Forelimb muscle (tissue), 1 donor: ENCODE results near the gene SERHL2. TPM values are rescaled to one million over a fixed set of nuclear protein-coding genes. Genes with fewer than 3 reads are reported as not detected.
"Not testable (repeated sequence)": the region's sequence is repeated elsewhere in the genome, so short reads cannot be mapped to it uniquely, and the experiment has no call there.

Source experiments
- DNase-seq: peaks from one replicate; pipeline ENCODE4 v3.0.0-alpha.2; 2013; ENCODE audit warnings: low read depth
- polyA plus RNA-seq: library from polyadenylated mRNA; unstranded; fragments of 120-200 nt; gene quantifications from one replicate; pipeline ENCODE4 v1.2.1, GENCODE V29; 2013; ENCODE audit not compliant: insufficient read length

The SERHL2 gene
- polyA plus RNA-seq, 1 donor, result 3.2 TPM

DNA sequence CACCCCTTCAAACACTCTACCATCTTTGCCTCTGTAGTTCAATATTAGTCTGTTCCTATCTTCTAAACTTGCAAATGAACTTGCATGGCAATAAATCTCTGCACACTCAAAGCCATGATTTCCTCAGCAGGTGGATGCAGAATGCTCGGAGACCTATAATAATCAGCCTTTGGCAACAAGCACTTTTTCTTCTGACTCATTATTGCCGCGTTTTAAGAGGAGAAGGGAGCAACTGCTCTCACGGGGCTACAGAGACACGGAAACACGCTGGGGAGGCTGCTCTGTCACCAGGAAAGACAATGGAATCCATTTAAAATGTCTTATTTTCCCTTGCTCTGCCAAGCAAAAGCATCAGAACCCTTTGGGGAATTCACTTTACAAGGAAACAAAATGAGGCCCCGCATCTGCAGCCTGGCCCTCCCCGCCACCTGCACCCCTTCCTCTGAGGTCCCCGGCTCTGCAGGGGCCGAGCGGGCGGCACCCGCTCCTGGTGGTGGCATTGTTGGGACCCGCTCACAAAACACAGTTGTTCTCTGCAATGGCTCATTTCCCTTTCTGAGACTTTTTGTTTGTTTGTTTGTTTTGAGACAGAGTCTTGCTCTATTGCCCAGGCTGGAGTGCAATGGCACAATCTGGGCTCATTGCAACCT, 18.5 kb upstream of the SERHL2 start:
- DNase-seq, result not testable (repeated sequence)

DNA sequence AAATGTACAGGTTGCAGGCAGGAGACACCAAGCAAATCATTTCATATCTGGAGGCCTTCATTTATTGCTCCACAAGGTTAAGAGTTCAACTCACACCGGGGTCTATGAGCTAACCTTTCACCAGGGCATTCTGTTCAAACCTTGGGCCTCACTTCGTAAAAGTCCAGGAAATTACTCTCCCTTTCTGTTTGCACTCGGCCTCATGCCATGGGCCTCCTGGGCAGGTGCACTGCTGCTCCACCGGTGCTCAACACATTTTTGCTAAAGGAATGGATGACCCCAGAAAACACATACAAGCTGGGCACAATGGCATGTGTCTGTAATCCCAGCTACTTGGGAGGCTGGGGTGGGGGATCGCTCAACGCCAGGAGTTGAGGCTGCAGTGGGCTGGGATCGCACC, 17.6 kb upstream of the SERHL2 start:
- no peak for DNase-seq

DNA sequence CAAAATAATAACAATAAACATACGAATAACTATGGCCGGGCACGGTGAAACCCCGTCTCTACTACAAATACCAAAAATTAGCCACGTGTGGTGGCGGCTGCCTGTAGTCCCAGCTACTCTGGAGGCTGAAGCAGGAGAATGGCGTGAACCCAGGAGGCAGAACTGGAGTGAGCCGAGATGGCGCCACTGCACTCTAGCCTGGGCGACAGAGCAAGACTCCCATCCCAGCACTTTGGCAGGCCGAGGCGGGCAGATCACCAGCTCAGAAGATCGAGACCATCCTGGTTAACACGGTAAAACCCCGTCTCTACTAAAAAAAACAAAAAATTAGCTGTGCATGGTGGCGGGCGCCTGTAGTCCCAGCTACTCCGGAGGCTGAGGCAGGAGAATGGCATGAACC, 17.1 kb upstream of the SERHL2 start:
- DNase-seq, result not testable (repeated sequence)

DNA sequence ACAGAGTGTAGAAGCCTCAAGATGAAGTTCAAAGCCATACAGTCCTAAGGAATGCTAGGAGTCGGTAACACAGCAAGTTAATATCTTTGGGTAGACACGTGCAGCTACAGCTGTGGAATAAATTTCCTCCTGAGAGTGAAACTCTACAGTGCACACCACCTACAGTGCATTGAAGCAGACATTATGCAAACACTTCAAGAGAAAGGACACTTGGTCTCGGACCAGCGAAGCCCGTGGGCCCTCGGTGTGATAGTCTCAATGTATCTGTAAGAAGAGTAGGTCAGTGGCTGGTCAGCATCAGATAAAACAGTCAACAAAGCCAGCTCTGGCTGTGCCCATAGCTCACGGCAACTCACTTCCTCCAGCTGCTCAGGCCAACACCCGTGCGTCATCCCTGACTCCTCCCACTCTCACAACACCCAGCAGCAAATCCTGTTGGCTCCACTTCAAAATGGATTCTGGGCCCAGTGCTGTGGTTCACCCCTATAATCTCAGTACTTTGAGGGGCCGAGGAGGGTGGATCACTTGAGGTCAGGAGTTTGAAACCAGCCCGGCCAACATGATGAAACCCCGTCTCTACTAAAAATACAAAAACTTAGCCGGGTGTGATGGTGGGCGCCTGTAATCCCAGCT, 16.4 kb upstream of the SERHL2 start:
- not testable (repeated sequence) for DNase-seq

DNA sequence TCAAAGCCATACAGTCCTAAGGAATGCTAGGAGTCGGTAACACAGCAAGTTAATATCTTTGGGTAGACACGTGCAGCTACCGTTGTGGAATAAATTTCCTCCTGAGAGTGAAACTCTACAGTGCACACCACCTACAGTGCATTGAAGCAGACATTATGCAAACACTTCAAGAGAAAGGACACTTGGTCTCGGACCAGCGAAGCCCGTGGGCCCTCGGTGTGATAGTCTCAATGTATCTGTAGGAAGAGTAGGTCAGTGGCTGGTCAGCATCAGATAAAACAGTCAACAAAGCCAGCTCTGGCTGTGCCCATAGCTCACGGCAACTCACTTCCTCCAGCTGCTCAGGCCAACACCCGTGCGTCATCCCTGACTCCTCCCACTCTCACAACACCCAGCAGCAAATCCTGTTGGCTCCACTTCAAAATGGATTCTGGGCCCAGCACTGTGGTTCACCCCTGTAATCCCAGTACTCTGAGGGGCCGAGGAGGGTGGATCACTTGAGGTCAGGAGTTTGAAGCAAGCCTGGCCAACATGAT, 14.5 kb upstream of the SERHL2 start:
- DNase-seq, result not testable (repeated sequence)

DNA sequence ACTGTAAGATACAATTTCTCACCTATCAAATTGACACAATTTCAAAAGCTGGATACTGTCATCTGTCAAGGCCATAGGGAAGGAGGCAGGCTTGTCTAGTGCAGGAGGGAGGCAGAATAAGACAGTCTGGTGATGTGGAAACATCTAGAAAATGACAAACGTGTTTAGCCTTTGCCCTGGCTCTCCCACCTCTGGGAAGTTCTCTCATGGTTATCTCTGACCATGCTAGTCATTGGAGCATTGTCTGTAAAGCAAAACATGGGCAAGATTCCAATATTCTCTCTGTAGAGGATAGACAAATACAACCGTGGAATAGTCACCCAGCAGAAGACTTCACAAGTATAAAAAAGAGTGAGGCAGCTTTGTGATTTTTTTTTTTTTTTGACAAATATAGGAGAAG, 9.1 kb upstream of the SERHL2 start:
- no peak for DNase-seq

DNA sequence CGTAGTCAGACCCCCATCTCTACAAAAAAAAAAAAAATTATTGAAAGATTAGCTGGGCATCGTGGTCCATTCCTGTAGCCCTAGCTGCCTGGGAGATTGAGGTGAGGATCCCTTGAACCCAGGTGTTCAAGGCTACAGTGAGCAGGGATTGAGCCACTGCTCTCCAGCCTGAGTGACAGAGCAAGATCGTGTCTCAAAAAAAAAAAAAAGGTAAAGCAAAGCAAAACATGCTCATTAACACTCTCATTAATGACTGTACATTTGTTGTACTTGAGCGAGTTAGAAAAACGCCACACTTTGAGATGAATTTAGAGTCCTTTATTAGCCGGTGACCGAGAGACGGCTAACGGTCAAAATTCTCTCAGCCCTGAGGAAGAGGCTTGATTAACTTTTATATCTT, 6.2 kb upstream of the SERHL2 start:
- no peak for DNase-seq

DNA sequence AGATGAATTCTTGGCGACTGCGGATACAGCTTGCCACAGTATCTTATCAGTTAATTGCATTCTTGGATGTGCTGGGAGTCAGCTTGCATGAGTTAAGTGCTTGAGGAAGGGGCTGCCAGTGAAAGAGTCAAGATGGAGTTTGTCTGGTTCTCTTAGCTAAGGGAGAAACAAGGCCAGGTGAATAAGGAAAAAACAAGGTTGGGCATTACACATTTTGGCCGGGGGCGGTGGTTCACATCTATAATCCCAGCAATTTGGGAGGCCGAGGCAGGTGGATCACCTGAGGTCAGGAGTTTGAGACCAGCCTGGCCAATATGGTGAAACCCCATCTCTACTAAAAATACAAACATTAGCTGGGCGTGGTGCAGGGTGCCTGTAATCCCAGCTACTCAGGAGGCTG, 5.6 kb upstream of the SERHL2 start:
- not testable (repeated sequence) for DNase-seq

DNA sequence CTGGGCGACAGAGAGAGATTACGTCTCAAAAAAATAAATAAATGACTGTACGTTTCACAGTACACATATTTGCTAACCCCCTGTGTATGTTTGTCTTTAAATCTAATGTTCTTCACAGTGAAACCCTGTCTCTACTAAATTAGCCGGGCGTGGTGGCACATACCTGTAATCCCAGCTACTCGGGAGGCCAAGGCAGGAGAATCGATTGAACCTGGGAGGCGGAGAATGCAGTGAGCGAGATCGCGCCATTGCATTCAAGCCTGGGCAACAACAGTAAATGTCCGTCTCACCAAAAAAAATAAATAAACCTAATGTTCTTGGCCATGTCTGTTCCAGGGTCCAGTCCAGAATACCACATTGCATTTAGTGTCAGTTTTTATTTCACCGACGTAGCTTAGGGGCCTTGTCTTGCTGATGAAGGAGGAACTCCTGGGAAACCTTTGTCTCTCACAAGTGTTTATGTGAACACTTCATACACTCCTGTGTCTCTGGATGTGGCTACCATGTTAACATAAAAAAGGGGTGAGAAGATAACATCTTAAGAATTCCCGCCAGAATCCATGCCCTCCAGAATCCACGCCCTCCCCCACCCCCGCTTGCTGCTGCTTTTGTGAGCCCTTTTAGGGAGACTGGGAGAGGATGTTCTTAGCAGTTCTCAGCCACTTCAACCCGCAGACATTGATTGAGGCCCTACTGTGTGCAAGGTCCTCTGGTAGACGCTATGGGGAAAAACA, 5.0 kb upstream of the SERHL2 start:
- DNase-seq, result no peak

DNA sequence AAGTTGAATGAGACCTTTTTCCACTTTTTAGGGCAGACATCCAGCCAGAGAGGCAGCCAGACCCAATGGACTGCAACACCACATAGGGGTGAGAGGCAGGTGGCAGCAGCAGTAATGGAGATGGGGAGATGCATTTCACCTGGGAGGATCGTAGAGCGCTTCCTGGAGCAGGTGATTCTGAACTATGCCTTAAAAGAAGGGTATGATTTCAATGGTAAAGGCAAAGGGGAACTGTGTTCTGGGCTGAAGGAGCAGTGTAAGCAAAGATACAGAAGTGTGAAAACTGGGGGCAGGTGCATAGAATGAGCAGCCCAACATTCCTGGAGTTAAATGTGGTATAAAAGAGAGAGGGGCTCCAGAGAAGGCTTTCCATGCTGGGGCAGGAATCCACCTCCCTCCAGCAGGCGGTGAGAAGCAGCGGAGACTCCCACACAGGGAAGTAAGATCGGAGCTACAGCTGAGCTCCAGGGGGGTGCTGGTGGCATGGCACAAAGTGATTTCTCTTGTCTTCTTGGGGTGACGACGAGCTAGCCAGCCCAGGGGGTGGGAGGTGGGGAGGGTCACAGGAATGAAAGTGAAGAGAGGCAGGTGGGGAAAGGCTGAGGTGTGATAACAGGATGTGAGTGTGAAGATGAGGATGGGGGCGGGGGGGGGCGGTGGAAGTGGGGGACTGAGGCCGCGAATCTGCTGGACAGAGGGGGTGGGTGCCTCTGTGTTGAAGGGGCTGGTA, 4.3 kb upstream of the SERHL2 start:
- DNase-seq, result no peak

DNA sequence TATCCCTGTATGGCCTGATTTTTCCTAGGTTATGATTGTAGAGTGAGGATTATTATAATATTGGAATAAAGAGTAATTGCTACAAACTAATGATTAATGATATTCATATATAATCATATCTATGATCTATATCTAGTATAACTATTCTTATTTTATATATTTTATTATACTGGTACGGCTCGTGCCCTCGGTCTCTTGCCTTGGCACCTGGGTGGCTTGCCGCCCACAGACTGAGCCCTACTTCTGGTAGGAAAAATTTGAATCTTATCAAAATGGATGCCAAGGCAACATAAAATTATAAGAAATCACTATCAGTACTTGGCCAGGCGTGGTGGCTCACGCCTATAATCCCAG, 1.5 kb upstream of the SERHL2 start:
- DNase-seq, result not testable (repeated sequence)

DNA sequence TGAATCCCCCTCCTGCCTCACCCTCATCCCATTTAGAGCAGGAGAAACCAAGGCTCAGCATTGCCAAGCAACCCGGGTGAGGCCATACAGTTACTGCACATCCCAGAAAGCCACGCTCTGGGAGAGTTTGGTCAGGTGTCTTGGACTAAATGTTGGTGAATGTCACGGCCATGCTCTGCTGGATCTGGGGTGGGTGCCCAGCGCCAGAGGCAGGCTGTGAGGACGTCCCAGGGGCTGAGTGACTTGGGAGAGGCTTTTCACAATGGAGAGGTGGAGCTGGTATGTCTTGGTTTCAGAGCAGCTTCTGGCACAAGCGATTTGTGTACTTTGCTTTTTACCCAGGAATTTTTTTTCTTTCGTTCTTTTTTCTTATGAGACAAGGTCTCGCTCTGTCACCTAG, 6.6 kb downstream of the SERHL2 start:
- no peak for DNase-seq

DNA sequence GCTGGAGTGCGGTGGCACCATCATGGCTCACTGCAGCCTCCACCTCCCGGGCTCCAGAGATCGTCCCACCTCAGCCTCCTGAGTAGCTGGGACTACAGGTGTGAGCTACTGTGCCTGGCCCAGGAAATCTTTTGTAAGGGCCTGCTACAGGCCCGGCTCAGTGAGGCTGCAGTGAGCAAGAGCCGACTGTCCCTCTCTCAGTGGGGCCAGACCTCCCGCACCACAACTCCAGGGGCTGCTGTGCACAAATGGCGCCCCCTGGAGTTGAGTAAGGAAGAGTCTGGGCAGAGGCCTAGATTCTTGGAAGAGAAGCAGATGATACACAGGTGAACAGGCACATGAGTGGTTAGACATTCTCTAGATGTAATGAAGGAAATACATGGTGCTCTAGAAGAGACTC, 7.0 kb downstream of the SERHL2 start:
- DNase-seq, result no peak

DNA sequence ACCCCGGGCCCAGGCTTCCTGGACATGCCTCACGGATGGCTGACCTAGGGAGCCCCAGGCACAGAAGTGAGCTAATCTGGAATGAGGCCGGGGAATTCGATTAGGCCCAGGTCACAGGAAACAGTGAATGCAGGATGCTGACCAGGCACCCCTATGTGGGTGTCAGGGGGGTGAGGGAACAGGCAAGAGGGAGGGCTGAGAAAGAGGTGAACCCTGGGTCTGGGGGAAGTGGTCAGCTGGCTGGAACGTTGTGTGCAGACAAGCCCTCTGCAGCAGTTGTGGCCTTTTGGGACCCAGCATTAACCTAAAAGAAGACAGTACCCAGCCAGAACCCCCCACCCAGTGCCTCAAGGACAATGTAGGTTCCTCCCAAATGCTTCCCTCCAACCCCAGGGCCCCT, 8.1 kb downstream of the SERHL2 start:
- DNase-seq, result no peak

DNA sequence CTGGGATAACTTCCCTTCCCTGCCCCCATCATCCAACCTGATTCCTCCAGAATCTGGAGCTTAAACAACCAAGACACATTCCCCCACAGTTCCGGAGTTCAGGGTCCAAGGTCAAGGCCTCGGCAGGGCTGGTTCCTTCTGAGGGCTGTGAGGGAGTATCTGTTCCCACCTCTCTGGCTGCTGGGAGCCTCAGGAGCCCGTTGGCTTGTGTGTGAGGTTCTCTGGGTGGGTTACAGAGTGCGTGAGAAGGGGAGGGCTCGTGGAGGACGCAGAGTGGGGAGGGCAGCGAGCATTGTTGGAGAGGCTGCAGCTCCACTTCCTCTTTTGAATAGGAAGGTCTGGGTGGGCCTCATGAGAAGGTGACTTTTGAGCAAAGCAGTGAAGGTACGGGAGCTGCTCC, 8.5 kb downstream of the SERHL2 start:
- no peak for DNase-seq

DNA sequence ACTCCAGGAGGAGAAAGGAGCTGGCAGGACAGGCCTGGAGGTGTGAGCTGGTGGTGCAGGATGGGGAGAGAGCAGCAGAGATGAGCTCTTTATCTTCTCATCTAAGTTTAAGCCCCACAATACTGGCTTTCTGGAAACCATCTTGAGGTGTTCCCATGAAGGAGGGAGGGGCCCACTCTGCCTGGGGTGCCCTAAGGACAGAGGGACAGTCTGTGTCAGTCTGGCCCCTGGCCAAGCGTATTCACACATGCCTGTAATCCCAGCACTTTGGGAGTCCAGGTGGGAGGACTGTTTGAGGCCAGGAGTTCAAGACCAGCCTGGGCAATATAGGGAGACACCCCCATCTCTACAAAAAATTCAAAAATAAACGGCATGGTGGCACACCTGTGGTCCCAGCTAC, 8.9 kb downstream of the SERHL2 start:
- DNase-seq, result no peak

DNA sequence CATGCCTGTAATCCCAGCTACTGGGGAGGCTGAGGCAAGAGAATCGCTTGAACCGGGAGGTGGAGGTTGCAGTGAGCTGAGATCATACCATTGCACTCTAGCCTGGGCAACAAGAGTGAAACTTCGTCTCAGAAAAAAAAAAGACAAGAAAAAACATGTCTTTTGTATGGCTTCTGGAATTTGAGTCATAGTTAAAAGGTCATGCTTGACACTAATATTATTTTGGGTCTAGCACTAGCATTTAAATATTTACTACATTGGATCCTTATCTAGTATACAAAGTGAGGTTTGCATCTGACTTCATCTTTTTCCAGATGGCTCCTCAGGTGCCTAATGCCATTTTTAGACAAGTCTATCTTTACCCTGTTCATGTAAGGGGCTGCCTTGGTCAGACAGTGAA, 10.2 kb downstream of the SERHL2 start:
- DNase-seq, result not testable (repeated sequence)

DNA sequence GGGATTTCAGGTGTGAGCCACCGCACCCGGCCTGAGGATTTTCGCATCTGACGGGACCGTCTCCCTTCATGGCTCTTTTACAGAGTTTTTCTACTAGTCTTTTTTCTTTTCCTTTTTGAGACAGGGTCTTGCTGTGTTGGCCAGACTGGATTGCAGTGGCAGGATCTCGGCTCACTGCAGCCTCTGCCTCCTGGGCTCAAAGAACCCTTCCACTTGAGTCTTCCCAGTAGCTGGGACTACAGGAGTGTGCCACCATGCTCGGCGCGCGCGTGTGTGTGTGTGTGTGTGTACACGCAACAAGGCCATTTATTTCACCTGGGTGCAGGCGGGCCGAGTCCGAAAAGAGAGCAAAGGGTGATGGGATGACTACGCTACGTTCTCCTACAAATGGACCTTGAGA, 10.9 kb downstream of the SERHL2 start:
- DNase-seq, result no peak

DNA sequence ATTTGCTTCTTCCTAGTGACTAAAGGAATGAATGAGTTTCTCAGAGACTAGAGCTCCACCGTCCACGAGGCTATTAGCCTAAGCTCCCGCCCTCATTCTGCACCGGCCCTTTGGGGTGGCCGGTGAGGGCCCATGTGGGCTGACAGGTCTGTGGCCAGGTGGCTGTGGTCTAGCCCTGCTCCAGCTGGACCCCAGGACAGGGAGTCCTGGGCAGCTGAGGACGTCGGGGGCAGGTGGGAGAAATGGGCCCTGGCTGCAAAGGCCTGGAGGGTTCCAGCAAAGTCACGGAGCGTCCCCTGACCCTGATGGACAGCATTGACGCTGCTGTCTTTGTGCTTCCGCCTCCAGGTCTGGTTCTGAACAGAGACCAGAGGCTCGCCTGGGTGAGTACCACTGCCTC, 12.2 kb downstream of the SERHL2 start:
- no peak for DNase-seq

DNA sequence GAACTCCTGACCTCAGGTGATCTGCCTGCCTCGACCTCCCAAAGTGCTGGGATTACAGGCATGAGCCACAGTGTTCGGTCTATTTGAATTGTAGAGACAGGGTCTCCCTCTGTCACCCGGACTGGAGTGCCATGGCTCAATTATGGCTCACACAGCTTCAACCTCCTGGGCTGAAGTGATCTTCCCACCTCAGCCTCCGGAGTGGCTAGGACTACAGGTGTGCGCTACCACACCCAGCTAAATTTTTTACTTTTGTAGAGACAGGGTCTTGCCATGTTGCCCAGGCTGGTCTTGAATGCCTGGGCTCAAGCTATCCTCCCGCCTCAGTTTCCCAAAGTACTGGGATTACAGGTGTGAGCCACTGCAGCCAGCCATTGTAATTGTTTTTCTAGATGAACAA, 14.2 kb downstream of the SERHL2 start:
- DNase-seq, result not testable (repeated sequence)

DNA sequence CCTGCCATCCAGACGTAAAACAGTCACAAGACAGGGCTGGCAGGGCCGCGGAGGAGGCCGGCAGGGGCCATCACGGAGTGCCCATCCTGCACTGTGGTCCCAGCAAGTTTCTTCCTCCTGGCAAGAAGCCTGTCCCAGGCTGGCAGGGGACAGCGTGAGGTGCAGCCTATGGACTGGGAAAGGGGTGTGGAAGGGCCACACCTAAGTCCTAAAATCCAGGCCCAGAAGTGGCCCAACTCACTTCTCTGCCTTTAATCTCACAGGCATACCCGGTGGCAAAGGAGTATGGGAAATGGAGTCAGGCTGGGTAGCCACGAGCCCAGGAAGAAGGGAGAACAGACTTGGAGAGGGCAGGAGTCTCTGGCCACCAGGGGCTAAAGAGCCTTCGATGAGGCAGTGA, 16.8 kb downstream of the SERHL2 start:
- not testable (repeated sequence) for DNase-seq

DNA sequence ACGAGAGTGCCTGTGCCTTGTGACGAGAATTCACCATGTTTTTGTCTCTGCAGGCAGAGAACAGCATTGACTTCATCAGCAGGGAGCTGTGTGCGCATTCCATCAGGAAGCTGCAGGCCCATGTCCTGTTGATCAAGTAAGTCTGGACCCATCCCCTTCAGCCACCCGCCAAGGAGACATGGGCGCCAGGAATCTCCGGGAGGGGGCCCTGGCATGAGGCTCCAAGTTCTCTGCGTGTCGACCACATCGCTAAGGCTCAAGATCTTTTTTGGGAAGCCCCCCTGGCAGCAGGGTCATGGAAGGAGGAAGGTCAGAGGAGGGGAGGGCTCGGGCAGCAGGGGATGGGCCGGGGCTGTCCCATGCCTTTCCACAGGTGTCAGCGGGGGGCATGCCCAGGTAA, 17.3 kb downstream of the SERHL2 start:
- DNase-seq, result not testable (repeated sequence)
